Measurements from ENCODE around the gene OSBPL10.

GRCh38 chr3:31882895-31883294, 98.2 kb downstream of the OSBPL10 start:
- TF ChIP-seq EZH2 (IDR thresholded peaks at IDR 0.05; ENCODE audit: borderline replicate concordance, insufficient read depth, low read depth, low read length, poor library complexity, severe bottlenecking) (no peak), CTCF (IDR thresholded peaks at IDR 0.05) (no peak)

All from B cell (primary cell).